ENCODE measurements around the gene ZNF525.
"Not testable (repeated sequence)": the region's sequence is repeated elsewhere in the genome, so short reads cannot be mapped to it uniquely, and the experiment has no call there.

The ZNF525 gene

DNA sequence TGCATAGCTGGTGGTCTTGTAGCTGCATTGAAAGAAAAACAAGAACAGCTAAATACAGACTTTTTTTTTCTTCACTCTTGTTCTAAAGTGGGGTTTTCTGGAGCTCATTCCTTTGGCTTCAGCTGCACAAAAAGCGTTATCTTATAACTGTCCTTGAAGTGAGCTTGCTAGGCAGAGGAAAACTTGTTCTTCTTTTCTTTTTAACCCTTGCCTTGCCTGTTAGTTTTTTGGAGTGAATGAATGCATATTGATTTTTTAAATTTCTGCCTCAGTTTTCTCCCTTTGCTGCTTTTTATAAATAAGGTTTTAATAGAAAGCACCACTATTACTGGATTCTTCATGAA lies 31.0 kb downstream of the ZNF525 start:
- TF ChIP-seq CTCF (conservative IDR thresholded peaks at IDR 0.05; ENCODE audit: low read length), result no peak
- TF ChIP-seq EZH2phosphoT487 (IDR thresholded peaks at IDR 0.05; ENCODE audit: borderline replicate concordance), result no peak
- Histone ChIP-seq H3K4me1 (ENCODE audit: insufficient read depth, low read length, poor library complexity, severe bottlenecking) (peaks cover 12% of the 10 kb centered on the region), H3K79me2 (ENCODE audit: insufficient read depth, low read length) (peaks cover 26% of the 10 kb centered on the region), H2AFZ (ENCODE audit: low read length) (no peak overlapping the region), H3K9ac (ENCODE audit: low read depth, low read length, poor library complexity, severe bottlenecking) (peak overlapping the region; percentile 91), H3K27me3 (ENCODE audit: insufficient read depth, low read length, poor library complexity, severe bottlenecking) (no peaks in the 10 kb centered on the region), H3K9me3 (ENCODE audit: insufficient read depth, low read depth, low read length) (no peaks in the 10 kb centered on the region), H3K9me2 (replicated peaks; ENCODE audit: low read depth, low read length) (no peaks in the 10 kb centered on the region), H3F3A (ENCODE audit: low read depth) (no peaks in the 10 kb centered on the region), H3K36me3 (ENCODE audit: insufficient read depth, low read length) (peaks cover 6% of the 10 kb centered on the region; the same call in 1 of the 2 replicates), H3K4me3 (ENCODE audit: low read length, poor library complexity, severe bottlenecking) (peak overlapping the region; percentile 88), H3K4me2 (ENCODE audit: low read depth, low read length, poor library complexity, severe bottlenecking) (peak overlapping the region; percentile 95), H4K20me1 (ENCODE audit: insufficient read depth, low read length, poor library complexity, severe bottlenecking) (peaks cover 15% of the 10 kb centered on the region)

- not testable (repeated sequence) for H3K9me3 ChIP-seq (ENCODE audit: insufficient read depth, low read depth, low read length); H2AFZ ChIP-seq (ENCODE audit: low read length); H3F3A ChIP-seq (ENCODE audit: low read depth); H3K9ac ChIP-seq (ENCODE audit: low read depth, low read length, poor library complexity, severe bottlenecking); H3K9me2 ChIP-seq (replicated peaks; ENCODE audit: low read depth, low read length); H3K27me3 ChIP-seq (ENCODE audit: insufficient read depth, low read length, poor library complexity, severe bottlenecking); H3K4me2 ChIP-seq (ENCODE audit: low read depth, low read length, poor library complexity, severe bottlenecking); H3K4me3 ChIP-seq (ENCODE audit: low read length, poor library complexity, severe bottlenecking)
- peaks cover 12% of the 10 kb centered on the region for H3K4me1 ChIP-seq (ENCODE audit: insufficient read depth, low read length, poor library complexity, severe bottlenecking)
- peaks cover 13% of the 10 kb centered on the region; the same call in 1 of the 2 replicates for H3K36me3 ChIP-seq (ENCODE audit: insufficient read depth, low read length)
- H4K20me1 ChIP-seq (ENCODE audit: insufficient read depth, low read length, poor library complexity, severe bottlenecking), result peaks cover 15% of the 10 kb centered on the region
- peaks cover 26% of the 10 kb centered on the region for H3K79me2 ChIP-seq (ENCODE audit: insufficient read depth, low read length)
These were observed 32.4 kb downstream of the ZNF525 start for GRCh38 chr19:53397918-53398317.

DNA sequence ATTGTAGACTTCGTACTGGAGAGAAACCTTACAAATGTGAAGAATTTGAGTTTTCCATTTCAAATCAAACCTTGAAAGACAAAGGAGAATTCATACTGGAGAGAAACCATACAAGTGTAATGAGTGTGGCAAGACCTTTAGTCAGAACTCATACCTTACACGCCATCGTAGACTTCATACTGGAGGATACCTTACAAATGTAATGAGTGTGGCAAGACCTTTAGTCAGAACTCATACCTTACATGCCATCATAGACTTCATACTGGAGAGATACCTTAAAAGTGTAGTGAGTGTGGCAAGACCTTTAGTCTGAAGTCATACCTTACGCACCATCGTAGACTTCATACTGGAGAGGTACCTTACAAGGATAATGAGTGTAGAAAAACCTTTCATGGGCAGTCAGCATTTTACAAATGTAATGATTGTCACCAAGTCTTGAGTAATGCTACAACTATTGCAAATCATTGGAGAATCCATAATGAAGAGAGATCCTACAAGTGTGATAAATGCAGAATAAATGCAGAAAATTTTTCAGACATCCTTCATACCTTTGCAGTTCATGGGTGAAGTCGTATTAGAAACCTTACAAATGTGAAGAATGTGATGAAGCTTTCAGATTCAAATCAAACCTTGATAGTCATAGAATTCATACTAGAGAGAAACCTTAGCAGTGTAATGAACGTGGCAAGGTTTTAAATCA lies 44.1 kb downstream of the ZNF525 start:
- peaks cover 26% of the 10 kb centered on the region for H3K9me3 ChIP-seq (ENCODE audit: insufficient read depth, low read depth, low read length)
- TF ChIP-seq CTCF (conservative IDR thresholded peaks at IDR 0.05; ENCODE audit: low read length) (no peak), EZH2phosphoT487 (IDR thresholded peaks at IDR 0.05; ENCODE audit: borderline replicate concordance) (no peak)
- H3K79me2 ChIP-seq (ENCODE audit: insufficient read depth, low read length), result no peaks in the 10 kb centered on the region
- no peaks in the 10 kb centered on the region for H3F3A ChIP-seq (ENCODE audit: low read depth)
- H3K9ac ChIP-seq (ENCODE audit: low read depth, low read length, poor library complexity, severe bottlenecking), result no peak overlapping the region
- H3K27me3 ChIP-seq (ENCODE audit: insufficient read depth, low read length, poor library complexity, severe bottlenecking), result no peaks in the 10 kb centered on the region
- no peak overlapping the region for H3K4me2 ChIP-seq (ENCODE audit: low read depth, low read length, poor library complexity, severe bottlenecking)
- peaks cover 43% of the 10 kb centered on the region; the same call in 1 of the 2 replicates for H3K36me3 ChIP-seq (ENCODE audit: insufficient read depth, low read length)
- no peak overlapping the region for H3K4me3 ChIP-seq (ENCODE audit: low read length, poor library complexity, severe bottlenecking)
- H3K9me2 ChIP-seq (replicated peaks; ENCODE audit: low read depth, low read length), result no peaks in the 10 kb centered on the region
- H3K4me1 ChIP-seq (ENCODE audit: insufficient read depth, low read length, poor library complexity, severe bottlenecking), result no peaks in the 10 kb centered on the region
- no peaks in the 10 kb centered on the region for H4K20me1 ChIP-seq (ENCODE audit: insufficient read depth, low read length, poor library complexity, severe bottlenecking)
- H2AFZ ChIP-seq (ENCODE audit: low read length), result no peak overlapping the region

DNA sequence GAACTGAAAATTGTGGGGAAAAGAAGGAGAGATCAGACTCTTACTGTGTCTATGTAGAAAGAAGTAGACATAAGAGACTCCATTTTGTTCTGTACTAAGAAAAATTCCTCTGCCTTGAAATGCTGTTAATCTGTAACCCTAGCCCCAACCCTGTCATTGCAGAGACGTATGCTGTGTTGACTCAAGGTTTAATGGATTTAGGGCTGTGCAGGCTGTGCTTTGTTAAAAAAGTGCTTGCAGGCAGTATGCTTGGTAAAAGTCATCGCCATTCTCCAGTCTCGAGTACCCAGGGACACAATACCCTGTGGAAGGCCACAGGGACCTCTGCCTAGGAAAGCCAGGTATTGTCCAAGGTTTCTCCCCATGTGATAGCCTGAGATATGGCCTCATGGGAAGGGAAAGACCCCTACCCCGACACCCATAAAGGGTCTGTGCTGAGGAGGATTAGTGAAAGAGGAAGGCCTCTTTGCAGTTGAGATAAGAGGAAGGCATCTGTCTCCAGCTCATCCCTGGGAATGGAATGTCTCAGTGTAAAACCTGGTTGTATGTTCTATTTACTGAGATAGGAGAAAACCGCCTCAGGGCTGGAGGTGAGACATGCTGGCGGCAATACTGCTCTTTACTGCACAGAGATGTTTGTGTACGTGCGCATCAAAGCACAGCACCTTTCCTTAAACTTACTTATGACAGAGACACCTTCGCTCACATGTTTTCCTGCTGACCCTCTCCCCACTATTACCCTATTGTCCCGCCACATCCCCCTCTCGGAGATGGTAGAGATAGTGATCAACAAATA lies 55.2 kb downstream of the ZNF525 start:
- H3K4me1 ChIP-seq (ENCODE audit: insufficient read depth, low read length, poor library complexity, severe bottlenecking); H3K27me3 ChIP-seq (ENCODE audit: insufficient read depth, low read length, poor library complexity, severe bottlenecking); H3F3A ChIP-seq (ENCODE audit: low read depth); H4K20me1 ChIP-seq (ENCODE audit: insufficient read depth, low read length, poor library complexity, severe bottlenecking); H3K9ac ChIP-seq (ENCODE audit: low read depth, low read length, poor library complexity, severe bottlenecking); H3K36me3 ChIP-seq (ENCODE audit: insufficient read depth, low read length); H3K4me3 ChIP-seq (ENCODE audit: low read length, poor library complexity, severe bottlenecking); H3K4me2 ChIP-seq (ENCODE audit: low read depth, low read length, poor library complexity, severe bottlenecking); H3K79me2 ChIP-seq (ENCODE audit: insufficient read depth, low read length); H3K9me2 ChIP-seq (replicated peaks; ENCODE audit: low read depth, low read length); H2AFZ ChIP-seq (ENCODE audit: low read length); H3K9me3 ChIP-seq (ENCODE audit: insufficient read depth, low read depth, low read length): not testable (repeated sequence)

All from Loucy (cell line).